IPS-NIHi7 (cell line): ENCODE measurements around the gene UBASH3B.
A peak's percentile ranks its signal among the peaks of the same experiment; 100 is the strongest.

ENCODE experiments used
- DNase-seq: peaks from one replicate; pipeline ENCODE4 v3.0.0; 2012; ENCODE audit warnings: mixed read lengths; ENCODE audit errors: extremely low spot score

The UBASH3B gene

GRCh38 chr11:122647736-122648275 is 7.7 kb upstream of the UBASH3B start:
- no peak for DNase-seq

GRCh38 chr11:122649116-122649515 is 6.4 kb upstream of the UBASH3B start:
- no peak for DNase-seq

GRCh38 chr11:122650619-122651018 is 4.9 kb upstream of the UBASH3B start:
- DNase-seq: no peak

- no peak for DNase-seq
Measured at GRCh38 chr11:122652495-122652894, 3.0 kb upstream of the UBASH3B start.

GRCh38 chr11:122653916-122654585 is 1.5 kb upstream of the UBASH3B start:
- no peak for DNase-seq

- DNase-seq: peak; percentile 62
Measured at GRCh38 chr11:122656073-122656630, 630 bp downstream of the UBASH3B start.

GRCh38 chr11:122656631-122657101 is 1.1 kb downstream of the UBASH3B start:
- peak; percentile 51 for DNase-seq

GRCh38 chr11:122659676-122660554 is 4.4 kb downstream of the UBASH3B start:
- DNase-seq: no peak

GRCh38 chr11:122661182-122661945 is 5.8 kb downstream of the UBASH3B start:
- DNase-seq: no peak

GRCh38 chr11:122663056-122663740 is 7.7 kb downstream of the UBASH3B start:
- no peak for DNase-seq

- no peak for DNase-seq
Measured at GRCh38 chr11:122663764-122664163, 8.2 kb downstream of the UBASH3B start.

- no peak for DNase-seq
Measured at GRCh38 chr11:122664188-122664587, 8.7 kb downstream of the UBASH3B start.

GRCh38 chr11:122665861-122666260 is 10.3 kb downstream of the UBASH3B start:
- no peak for DNase-seq

- no peak for DNase-seq
Measured at GRCh38 chr11:122666743-122667142, 11.2 kb downstream of the UBASH3B start.

GRCh38 chr11:122668562-122669090 is 13.1 kb downstream of the UBASH3B start:
- DNase-seq: no peak

GRCh38 chr11:122670131-122670530 is 14.6 kb downstream of the UBASH3B start:
- DNase-seq: no peak

- no peak for DNase-seq
Measured at GRCh38 chr11:122671400-122671891, 15.9 kb downstream of the UBASH3B start.

GRCh38 chr11:122672892-122673291 is 17.4 kb downstream of the UBASH3B start:
- DNase-seq: no peak

GRCh38 chr11:122673701-122674100 is 18.2 kb downstream of the UBASH3B start:
- no peak for DNase-seq

GRCh38 chr11:122676638-122677037 is 21.1 kb downstream of the UBASH3B start:
- no peak for DNase-seq
